Left lung (tissue), 10 donors: ENCODE data around the gene ZNF697. TPM values are rescaled to one million over a fixed set of nuclear protein-coding genes. Genes with fewer than 3 reads are reported as not detected.
A peak's percentile ranks its signal among the peaks of the same experiment; 100 is the strongest.

Experiments used
- ATAC-seq: fragments of 200-7000 bp; cut with Tn5 transposase; one replicate; pipeline ENCODE4 v1.9.1; 2020; ENCODE audit warnings: moderate library complexity
- DNase-seq, 4 donors: peaks; one replicate each; pipeline ENCODE4 v3.0.0-alpha.2; 2013 to 2020
- H3K27ac ChIP-seq, 2 donors: fragments of 200-600 bp; sonication (generic) in 1 of 2; one replicate each; pipeline versions ENCODE4 v1.5.0 to v1.8.0; 2020 to 2021
- H3K27me3 ChIP-seq, 2 donors: fragments of 200-600 bp; sonication (generic) in 1 of 2; one replicate each; pipeline versions ENCODE4 v1.5.0 to v1.8.0; 2020 to 2021
- H3K36me3 ChIP-seq, 2 donors: fragments of 200-600 bp; sonication (generic) in 1 of 2; one replicate each; pipeline versions ENCODE4 v1.5.0 to v1.8.0; 2020 to 2021
- H3K4me1 ChIP-seq, 2 donors: fragments of 200-600 bp; one replicate each; pipeline ENCODE4 v1.8.0; 2021
- H3K4me3 ChIP-seq, 2 donors: fragments of 200-600 bp; sonication (generic) in 1 of 2; one replicate each; pipeline versions ENCODE4 v1.5.0 to v1.8.0; 2020 to 2021; ENCODE audit warnings: mild to moderate bottlenecking in 1 of 2
- H3K9me3 ChIP-seq, 2 donors: fragments of 200-600 bp; sonication (generic) in 1 of 2; one replicate each; pipeline versions ENCODE4 v1.5.0 to v1.8.0; 2020 to 2021
- CTCF ChIP-seq, 2 donors: fragments of 200-600 bp; sonication (generic) in 1 of 2; IDR thresholded peaks; one replicate each; pipeline versions ENCODE4 v1.5.0 to v1.8.0; 2021; ENCODE audit warnings: antibody characterized with exemption in 2 of 2
- intact Hi-C, 2 donors: fragments of 100-400 bp; cut with DNase I; formaldehyde crosslinking; loops; one replicate each; pipeline versions ENCODE4 v1.11.2 to v1.14.2; 2022
- polyA plus RNA-seq, 6 donors: library from polyadenylated mRNA; unstranded; fragments of 120-200 nt; gene quantifications; one replicate each; pipeline ENCODE4 v1.2.1, GENCODE V29; 2013; ENCODE audit not compliant: insufficient read length in 6 of 6
- total RNA-seq, 2 donors: library from RNA; stranded (reverse); fragmentation: NEBNext Ultra II Directional; extraction: Animal tissue kit (Norgen Biotek cat#: 25700); gene quantifications; one replicate each; pipeline ENCODE4 v1.2.1, GENCODE V29; 2021
- donor health status: DM: no; HTN: yes; CAD: no.
- donor health status: DM: no; HTN: no; CAD: no.

Gene ZNF697
- total and polyA plus RNA-seq, 8 donors: 8.0 to 27.2 (median 25.9) TPM

DNA sequence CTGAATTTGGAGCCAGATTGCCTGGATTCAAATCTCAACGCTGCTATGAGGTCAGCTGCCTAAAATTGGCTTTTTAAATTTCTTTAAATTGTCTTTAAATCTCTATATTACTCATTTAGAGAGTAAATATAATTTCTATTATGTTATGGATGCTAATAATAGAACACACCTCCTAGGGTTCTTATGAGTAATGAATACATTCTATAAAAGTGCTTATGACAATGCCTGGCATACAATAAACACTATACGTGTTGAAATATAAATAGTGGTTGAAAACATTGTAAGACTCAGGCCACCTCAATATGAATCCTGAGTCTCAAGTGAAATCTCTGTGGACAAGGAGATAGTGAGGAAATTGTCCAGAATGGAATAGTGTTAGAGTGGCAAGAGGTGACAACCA is 32.7 kb upstream of the ZNF697 start:
- intact Hi-C loops: no loop called here
- no peaks in the 10 kb centered on the region for H3K9me3 ChIP-seq
- DNase-seq: no peak

DNA sequence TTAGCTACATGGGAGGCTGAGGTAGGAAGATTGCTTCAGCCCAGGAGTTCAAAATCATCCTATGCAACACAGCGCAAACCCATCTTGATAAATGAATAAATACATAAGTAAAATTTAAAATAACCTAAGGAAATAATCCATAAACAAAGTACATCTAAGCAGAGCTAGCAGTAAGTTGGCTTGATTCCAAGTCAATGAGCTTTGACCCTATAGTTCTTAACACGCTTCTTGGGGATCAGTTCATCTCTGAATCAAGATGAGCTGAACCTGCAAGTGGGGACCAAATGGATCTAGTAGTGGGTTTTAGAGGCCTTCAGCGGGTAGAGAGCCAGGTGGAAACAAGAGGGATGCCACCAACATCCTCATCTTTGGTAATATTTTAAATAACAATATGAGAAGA is 32.1 kb upstream of the ZNF697 start:
- Histone ChIP-seq H3K4me1 (peaks cover 2 to 9% of the 10 kb centered on the region in 2 donors), H3K36me3 (no peaks in the 10 kb centered on the region), H3K27me3 (no peaks in the 10 kb centered on the region), H3K9me3 (no peaks in the 10 kb centered on the region), H3K27ac (no peak overlapping the region), H3K4me3 (no peak overlapping the region)
- TF ChIP-seq CTCF (IDR thresholded peaks at IDR 0.05): no peak
- no peak for ATAC-seq
- no peak for DNase-seq
- intact Hi-C loops: no loop called here

More for the DNA sequence above, 32.7 kb upstream of the ZNF697 start:
- Histone ChIP-seq H3K27me3 (no peaks in the 10 kb centered on the region), H3K4me1 (peaks cover 0 to 4% of the 10 kb centered on the region in 2 donors), H3K4me3 (no peak overlapping the region), H3K36me3 (no peaks in the 10 kb centered on the region), H3K27ac (no peak overlapping the region)
- no peak for ATAC-seq
- no peak for TF ChIP-seq CTCF (IDR thresholded peaks at IDR 0.05)

DNA sequence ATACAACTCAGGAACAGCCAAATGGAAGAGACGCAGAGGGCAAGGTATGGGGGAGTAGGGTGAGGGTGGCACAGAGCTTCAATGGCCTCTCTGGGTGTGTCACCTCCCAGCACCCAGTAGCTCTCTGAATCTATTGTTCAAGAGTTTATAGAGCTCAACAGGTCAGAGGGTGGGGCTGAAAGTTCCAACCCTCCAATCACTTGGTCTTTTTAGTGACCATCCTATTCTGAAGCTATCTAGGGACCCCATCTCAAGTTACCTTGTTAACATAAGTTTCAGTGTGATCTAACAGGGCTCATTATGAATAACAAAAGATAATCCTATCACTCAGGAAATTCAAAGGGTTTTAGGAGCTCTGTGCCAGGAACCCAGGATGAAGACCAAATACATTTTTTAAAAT is 31.2 kb upstream of the ZNF697 start:
- H3K9me3 ChIP-seq: no peaks in the 10 kb centered on the region
- no peaks in the 10 kb centered on the region for H3K36me3 ChIP-seq
- ATAC-seq (no peak), DNase-seq (no peak)
- H3K4me3 ChIP-seq: no peak overlapping the region
- H3K27me3 ChIP-seq: no peaks in the 10 kb centered on the region
- no peak overlapping the region for H3K27ac ChIP-seq
- TF ChIP-seq CTCF (IDR thresholded peaks at IDR 0.05): no peak
- intact Hi-C loops: no loop called here
- peaks cover 6 to 13% of the 10 kb centered on the region in 2 donors for H3K4me1 ChIP-seq

GRCh38 chr1:119676571-119677206 is 28.6 kb upstream of the ZNF697 start:
- no peaks in the 10 kb centered on the region for H3K27me3 ChIP-seq
- no peaks in the 10 kb centered on the region for H3K9me3 ChIP-seq
- peaks cover 6 to 13% of the 10 kb centered on the region in 2 donors for H3K4me1 ChIP-seq
- no peak for TF ChIP-seq CTCF (IDR thresholded peaks at IDR 0.05)
- intact Hi-C loops: no loop called here
- H3K4me3 ChIP-seq: no peak overlapping the region
- DNase-seq (peak in 2 of 4 donors; percentile 74 to 84), ATAC-seq (peak; percentile 23)
- peak overlapping the region in 1 of 2 donors; percentile 33 for H3K27ac ChIP-seq
- no peaks in the 10 kb centered on the region for H3K36me3 ChIP-seq

DNA sequence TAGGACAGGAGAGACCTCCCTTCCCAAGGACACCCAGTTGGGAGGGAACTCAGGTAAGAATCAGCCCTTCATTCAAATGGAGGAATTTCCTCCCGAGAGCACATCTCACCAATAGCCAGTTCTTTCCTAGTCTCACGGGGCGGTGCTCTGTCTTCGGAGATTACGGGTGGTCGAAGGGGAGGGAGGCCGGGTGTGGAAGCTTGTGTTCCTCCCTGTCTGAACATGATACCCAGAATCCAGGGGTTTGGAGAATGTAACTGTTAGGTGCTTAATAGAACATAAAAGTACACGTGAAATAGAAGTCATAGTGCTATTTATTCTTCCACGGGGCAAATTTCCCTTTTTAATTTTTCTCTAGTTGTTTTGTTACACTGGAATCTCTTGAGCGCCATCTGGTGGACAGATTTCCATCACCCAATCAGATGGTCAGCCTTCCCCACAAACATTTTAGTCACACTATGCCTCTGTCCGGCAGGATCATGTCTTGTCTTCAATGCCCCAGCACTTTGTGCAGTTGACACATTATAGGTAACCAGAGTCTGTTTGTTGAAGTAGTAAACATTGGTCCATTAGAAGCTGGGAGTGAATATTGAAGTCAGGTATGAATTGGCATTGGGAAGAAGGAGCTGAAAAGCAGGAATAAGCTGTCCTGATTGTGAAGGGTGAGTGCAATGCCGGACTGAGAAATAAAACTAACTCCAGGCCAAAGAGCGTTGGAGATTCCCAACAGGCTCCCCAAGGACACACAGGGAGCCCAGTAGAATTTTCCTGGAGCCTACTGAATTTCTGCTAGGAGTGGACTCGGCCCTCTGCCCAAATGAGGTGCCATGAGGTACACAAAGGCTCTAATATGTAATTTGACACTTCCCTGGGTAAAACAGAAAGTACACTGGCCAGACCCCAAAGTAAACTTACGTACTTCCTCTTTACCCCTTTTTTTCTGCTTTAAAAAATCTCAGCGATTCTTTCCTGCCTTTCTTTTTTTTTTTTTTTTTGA is 27.6 kb upstream of the ZNF697 start:
- peaks cover 6 to 13% of the 10 kb centered on the region in 2 donors for H3K4me1 ChIP-seq
- peak; percentile 89 for ATAC-seq
- TF ChIP-seq CTCF (IDR thresholded peaks at IDR 0.05): peak; percentile 85 to 86
- H3K27ac ChIP-seq: peak overlapping the region in 1 of 2 donors; percentile 33
- H3K9me3 ChIP-seq: no peaks in the 10 kb centered on the region
- H3K4me3 ChIP-seq: peak overlapping the region; percentile 20 to 28
- peak in 3 of 4 donors; percentile 76 to 91 (median 86) for DNase-seq
- H3K27me3 ChIP-seq: no peaks in the 10 kb centered on the region
- intact Hi-C loops: no loop called here
- H3K36me3 ChIP-seq: no peaks in the 10 kb centered on the region
